Renal cortical epithelial cell (primary cell): ENCODE measurements around the gene NBL1. TPM values are rescaled to one million over a fixed set of nuclear protein-coding genes. Genes with fewer than 3 reads are reported as not detected.
A peak's percentile ranks its signal among the peaks of the same experiment; 100 is the strongest.

Experiments
- DNase-seq: peaks from one replicate; pipeline ENCODE4 v3.0.0-alpha.2; 2011; ENCODE audit warnings: low read depth
- total RNA-seq: library from RNA; depleted of rRNA; stranded (reverse); fragments of >200 nt; gene quantifications from 2 replicates; pipeline ENCODE4 v1.2.3, GENCODE V29; 2014

The NBL1 gene
- total RNA-seq = 76.9 and 168 TPM in 2 replicates

- DNase-seq = no peak
Observed at GRCh38 chr1:19643602-19644394, at the start of gene NBL1. Gene NBL1 (plus strand): TSS chr1:19644311. CDS start chr1:19655031, 10,720 bp downstream.

- no peak for DNase-seq
Observed at GRCh38 chr1:19596065-19596713, 47.9 kb upstream of the NBL1 start.

GRCh38 chr1:19596714-19597495, 47.2 kb upstream of the NBL1 start:
- DNase-seq = peak; percentile 97

- peak; percentile 25 for DNase-seq
Observed at GRCh38 chr1:19597496-19598309, 46.4 kb upstream of the NBL1 start.

- no peak for DNase-seq
Observed at GRCh38 chr1:19599810-19600209, 44.3 kb upstream of the NBL1 start.

GRCh38 chr1:19602486-19602885, 41.6 kb upstream of the NBL1 start:
- DNase-seq = no peak

- DNase-seq = no peak
Observed at GRCh38 chr1:19605967-19606366, 38.1 kb upstream of the NBL1 start.

GRCh38 chr1:19606817-19607642, 37.1 kb upstream of the NBL1 start:
- DNase-seq = no peak

GRCh38 chr1:19608232-19608631, 35.9 kb upstream of the NBL1 start:
- DNase-seq = no peak

- peak; percentile 83 for DNase-seq
Observed at GRCh38 chr1:19610282-19610981, 33.7 kb upstream of the NBL1 start.

- DNase-seq = no peak
Observed at GRCh38 chr1:19612530-19612929, 31.6 kb upstream of the NBL1 start.

- no peak for DNase-seq
Observed at GRCh38 chr1:19613171-19613703, 30.9 kb upstream of the NBL1 start.

GRCh38 chr1:19615438-19615837, 28.7 kb upstream of the NBL1 start:
- DNase-seq = no peak

GRCh38 chr1:19616489-19616888, 27.6 kb upstream of the NBL1 start:
- DNase-seq = peak; percentile 64

- no peak for DNase-seq
Observed at GRCh38 chr1:19617376-19617775, 26.7 kb upstream of the NBL1 start.

GRCh38 chr1:19618428-19618827, 25.7 kb upstream of the NBL1 start:
- no peak for DNase-seq

- DNase-seq = peak; percentile 36
Observed at GRCh38 chr1:19619697-19620384, 24.3 kb upstream of the NBL1 start.

- DNase-seq = no peak
Observed at GRCh38 chr1:19620786-19621185, 23.3 kb upstream of the NBL1 start.

- no peak for DNase-seq
Observed at GRCh38 chr1:19621274-19621950, 22.7 kb upstream of the NBL1 start.
